IPS DF 19.7 (cell line): ENCODE results near the gene RAB3IP.

Experiments
- DNase-seq: peaks from one replicate; pipeline ENCODE4 v3.0.0-alpha.2; 2013; ENCODE audit warnings: low read depth, low spot score

RAB3IP gene, protein sequence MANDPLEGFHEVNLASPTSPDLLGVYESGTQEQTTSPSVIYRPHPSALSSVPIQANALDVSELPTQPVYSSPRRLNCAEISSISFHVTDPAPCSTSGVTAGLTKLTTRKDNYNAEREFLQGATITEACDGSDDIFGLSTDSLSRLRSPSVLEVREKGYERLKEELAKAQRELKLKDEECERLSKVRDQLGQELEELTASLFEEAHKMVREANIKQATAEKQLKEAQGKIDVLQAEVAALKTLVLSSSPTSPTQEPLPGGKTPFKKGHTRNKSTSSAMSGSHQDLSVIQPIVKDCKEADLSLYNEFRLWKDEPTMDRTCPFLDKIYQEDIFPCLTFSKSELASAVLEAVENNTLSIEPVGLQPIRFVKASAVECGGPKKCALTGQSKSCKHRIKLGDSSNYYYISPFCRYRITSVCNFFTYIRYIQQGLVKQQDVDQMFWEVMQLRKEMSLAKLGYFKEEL

DNA sequence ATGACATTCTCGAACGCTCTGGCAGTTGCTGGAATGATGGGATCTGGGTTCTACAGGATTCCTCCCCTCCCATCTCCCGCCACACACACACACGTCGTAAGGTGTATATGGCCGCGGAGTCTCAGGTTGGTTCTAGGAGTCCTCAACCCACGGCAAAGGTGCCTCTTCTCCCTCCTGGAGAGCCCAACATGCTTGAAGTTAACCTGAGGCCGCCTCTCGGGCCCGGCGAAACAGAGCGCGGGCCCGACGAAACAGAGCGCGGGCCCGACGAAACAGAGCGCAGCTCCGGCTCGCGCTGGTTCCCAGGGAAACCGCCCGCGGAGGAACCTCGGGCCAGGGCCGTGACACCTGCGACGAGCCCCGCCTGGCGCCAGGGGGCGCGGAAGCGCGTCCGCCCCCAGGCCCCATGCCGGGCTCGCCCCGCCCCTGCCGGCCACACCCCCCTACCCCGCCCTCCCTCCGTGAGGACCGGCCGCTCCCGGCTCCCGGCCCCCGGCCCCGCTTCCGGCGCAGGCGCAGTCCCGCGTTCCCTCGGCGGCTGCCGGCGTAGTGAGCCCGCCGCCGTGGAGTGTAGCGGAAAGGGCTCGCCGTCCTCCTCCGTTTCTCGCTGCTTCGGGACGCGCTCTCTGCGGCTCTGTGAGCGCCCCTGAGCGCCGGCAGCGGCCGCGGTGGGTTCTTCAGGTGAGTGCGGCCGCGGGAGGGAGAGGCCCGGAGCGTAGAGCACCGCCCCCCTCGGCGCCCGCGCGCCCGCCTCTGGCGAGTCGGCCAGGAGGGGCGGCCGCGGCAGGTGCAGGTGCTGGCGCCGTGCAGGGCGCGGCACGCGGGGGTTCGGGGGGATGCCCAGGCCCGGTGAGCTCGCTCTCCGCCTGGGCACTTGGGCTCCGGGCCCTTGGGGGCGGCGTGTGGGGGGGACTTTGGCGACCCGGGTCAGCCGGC, at the start of gene RAB3IP:
TSS of gene RAB3IP (plus strand) at position 510 of the 936 bp plus-strand sequence. CDS start 16,549 bp downstream, outside the sequence.
- no peak for DNase-seq

DNA sequence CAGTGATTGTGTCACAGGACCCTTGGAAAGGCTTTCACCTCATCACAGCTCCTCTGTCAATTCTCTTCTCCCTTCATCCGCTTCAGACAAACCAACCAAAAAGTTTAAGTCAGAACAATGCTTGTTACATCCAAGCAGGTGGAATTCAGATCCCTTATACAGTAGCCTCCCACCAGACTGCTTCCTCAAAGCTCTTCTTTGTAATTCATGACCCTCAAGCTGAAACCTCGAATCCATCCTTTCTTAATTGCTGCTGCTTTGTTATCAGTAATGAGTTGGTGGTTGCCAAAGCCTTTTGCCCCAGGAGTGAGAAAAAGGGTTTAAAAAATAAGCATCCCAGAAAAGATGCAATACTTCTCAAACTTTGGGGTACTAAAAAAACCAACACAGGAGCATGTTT, 49.0 kb upstream of the RAB3IP start:
- DNase-seq: no peak

DNA sequence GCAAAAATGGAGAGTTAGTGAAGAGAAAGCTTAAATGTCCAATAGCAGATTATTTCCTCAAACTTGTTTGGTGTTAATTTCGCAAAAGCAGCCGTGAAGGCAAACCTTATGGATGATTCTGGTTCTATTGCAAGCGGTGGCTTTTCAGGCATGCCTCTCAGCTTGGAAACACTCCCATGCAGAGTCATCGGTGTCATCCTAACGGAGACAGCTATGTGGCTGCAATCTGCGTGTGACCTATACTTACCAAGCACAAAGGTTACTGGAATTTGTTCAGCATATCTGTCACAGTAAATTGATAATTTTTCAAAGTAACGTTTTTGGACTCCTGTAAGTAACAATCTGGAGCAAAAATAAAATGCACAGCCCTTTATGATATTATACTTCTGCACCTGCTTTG, 44.5 kb upstream of the RAB3IP start:
- no peak for DNase-seq

DNA sequence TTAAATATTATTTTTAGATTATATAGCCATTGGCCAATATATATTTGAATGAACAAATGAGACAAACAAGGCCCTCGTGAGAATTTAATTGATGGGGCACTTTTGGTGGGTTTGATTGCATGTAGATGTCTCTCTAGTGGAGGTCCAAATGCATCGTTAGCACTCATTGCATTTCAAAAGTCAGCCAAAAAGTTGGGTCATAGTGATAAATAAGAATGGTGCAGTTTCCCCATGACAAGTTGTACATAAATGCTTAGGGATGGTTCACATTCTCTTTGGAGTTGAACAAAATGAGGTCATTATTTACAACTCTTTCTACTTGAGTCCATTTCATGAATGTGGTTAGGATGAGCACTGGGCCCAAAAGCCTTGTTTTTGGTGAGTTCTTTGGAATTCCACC, 40.6 kb upstream of the RAB3IP start:
- DNase-seq: no peak

DNA sequence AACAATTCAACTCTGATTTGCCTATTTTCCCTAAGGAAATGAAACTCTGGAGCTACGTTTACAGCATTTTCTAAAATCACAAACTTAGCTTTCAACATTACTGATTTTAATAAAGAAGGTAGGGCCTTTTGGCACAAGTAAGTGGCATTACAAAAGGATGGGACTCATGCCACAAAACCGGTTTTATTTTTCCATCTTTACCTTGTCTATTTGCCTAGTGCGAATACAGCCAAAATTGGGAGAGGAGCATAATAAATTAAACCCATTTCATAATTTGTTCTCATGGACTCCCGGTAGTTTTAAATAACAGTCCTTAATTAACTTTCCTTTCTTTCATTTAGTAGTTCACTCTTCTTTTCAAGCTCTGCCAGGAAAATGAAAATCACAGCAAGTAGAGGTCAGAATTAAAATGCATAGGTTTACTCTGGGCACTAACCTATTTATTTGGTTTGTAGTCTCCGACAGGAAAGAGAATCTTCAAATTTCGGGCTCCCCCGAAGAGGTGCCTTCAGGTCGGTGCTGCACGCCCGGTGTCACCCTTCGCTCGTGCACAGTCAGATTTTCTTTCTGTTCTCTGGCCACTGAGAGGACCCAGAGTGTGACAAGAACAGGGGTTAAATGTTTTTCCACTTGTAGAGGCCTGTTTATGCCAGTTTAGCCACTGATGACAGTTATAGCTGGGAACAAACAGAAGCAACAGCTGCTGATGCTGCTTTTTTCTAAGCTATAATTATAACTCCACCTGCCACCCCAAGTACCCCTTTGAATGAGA, 39.7 kb upstream of the RAB3IP start, which contains the start of gene BEST3:
TSS of gene BEST3 (minus strand) at position 535 of the 772 bp plus-strand sequence. CDS start 1,505 bp downstream, outside the sequence.
- no peak for DNase-seq

DNA sequence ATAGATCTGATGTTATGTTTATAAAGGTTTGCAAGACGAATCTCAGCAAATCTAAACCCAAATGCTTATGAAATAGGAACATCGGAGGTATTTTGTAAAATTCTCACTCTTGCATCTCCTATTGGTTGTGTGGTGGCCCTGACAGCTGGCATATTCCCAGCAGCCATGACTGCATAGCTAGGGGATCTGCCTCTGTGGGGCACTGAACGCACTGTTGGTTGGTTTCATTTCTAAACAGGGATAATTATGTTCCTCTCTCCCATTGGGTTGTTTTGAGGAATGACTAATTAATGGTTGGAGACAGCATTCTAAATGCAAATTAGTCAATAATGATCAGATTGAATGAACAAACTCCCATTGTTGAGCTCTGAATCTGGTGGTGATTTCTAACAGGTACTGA, 36.8 kb upstream of the RAB3IP start:
- no peak for DNase-seq

DNA sequence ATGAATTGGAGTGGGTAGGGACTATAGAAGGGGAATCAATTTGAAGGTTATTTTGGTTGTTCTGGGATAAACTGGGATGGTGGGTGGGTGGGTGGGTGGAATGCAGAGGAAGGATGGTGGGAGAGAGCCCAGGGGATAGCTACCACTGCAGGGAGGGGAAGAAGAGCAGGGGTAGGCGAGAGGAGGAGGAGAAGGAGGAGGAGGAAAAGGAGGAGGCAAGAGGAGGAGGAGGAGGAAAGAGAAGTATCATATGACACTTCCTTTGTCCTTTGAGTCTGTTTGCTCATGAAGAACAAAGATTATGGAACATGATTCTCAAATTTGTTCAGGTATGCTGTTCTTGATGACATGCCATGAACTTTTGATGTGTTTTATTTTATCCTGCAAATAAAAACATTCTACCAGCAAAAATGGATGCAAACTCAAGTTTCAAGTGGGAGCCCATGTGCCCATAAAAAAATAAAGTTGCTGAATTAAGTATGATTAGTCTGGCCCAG, 35.5 kb upstream of the RAB3IP start:
- no peak for DNase-seq

DNA sequence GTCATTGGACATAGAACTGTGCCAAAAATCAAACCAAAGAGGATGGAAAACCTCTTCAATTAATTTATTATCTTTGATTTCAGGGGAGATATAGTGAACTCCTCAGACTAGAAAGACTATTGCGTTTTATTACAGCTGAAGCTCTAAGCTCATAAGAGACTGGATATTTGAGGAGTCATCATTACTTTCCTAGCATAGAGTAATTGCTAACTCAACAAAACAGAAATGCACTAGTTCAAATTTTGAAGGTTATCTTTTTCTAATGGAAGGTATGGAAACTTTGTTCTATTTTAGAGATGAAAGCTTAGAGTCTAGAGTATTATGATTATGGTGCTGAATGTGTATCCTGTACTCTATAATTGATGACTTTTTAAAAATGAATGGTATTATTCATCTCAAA, 34.3 kb upstream of the RAB3IP start:
- no peak for DNase-seq

DNA sequence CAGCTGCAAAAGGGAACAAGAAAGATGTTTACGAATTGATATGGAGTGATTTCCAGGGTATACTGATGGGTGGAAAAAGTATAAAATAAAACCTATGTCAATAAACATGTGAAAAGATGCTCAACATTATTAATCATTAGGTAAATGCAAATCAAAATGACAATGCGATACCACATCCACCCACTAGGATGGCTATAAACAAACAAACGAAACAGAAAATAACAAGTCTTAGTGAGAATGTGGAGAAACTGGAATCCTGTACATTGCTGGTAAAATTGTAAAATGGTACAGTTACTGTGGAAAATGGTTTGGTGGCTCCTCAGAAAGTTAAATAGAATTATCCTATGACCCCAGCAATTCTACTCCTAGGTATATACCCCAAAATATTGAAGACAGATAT, 30.0 kb upstream of the RAB3IP start:
- DNase-seq: no peak

DNA sequence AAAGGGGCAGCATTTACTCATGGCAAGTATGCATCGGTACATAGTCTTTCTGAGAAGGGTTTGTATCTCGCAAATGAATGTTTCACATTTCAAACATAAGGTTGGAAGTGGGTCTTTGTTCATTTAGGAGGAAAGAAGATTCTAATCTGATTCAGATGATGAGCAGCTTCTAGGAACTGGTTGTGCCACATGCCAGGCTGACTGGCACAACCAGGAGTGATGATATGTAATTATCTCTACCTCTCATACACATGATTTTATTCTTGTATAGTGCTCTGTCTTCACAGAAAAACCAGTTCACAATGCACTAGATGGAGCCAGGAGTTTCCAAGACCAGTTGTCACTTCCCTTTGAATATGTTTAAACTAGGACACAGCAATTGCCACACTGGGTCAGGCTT, 25.8 kb upstream of the RAB3IP start:
- DNase-seq: no peak

DNA sequence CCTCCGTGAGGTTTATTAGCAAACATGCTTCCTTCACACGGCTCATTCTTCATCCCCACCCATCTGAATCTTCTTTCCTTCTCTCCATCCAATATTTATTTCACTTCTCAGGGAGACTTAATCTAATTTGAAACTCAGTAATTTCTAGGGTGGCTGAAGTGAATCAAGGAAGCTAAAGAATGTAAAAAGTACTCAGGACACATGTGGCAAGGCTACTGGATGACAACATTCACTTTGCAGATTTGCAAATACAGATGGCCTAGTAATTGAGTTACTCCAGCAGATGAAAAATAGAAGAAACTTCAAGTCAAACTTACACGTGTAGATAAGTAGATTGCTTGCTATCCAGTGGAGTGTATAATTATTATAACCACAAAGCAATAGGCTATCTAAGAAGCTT, 24.1 kb upstream of the RAB3IP start:
- DNase-seq: no peak

DNA sequence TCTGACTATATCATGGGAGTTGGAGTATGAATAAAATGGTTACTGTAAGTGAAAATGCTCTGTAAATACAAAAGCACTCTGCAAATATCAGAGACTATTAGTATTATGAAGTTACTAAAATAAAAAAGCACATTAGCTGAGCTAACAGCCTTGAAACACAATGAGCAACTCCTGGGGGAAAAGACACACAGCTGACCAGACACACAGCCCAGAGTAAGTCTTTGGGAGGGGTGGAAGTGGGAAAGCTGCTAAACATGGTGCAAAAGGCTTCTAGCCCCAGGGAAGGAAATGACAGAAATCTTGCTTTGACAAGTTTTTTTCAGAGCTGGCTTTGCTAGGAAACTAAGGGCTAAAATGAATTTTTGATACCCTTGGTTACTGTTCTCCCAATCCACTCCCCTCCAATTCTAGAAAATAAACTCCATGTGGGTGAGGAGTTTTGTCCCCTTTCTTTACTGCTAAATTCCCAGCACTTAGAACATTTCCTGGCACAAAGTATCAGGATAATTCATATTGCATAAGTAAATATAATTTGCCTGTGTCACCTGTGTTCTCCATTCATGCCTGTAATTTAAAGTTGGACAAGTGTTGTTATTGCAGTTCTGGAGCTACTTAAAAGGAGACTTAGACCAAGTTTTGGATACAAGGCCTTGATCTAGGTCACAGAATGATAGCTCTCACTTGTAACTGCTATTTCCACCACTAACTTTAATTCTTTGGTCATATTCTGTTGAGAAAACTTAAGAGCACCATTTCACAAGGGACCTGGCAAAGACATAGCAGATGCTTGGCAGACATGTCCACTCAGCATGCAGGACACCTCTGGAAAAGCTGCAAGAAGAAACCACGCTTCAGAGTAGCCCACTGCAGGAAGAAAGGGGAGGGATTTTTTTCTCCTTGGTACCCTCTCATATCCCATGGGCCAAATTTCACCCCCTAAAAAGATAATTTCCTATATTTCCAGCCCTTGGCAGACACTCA, 19.0 kb upstream of the RAB3IP start:
- DNase-seq: no peak

DNA sequence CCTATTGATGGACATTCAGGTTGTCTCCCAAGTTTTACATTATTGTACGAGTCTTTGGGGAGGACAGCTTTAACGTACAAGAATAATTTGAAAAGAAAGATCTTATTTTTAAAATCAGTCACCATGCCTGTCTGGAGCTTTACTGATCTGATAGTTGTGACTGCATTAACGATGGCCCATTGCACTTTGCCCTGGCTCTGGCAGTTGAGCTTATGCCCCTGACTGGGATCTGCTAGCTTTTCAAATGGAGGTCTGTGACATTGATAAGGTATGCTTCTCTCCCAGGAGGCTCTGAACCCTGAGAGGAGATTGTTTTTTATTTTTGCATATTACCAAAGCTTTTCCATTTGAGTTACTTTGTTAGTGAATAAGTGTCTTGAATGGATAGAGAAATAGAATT, 17.9 kb upstream of the RAB3IP start:
- no peak for DNase-seq

DNA sequence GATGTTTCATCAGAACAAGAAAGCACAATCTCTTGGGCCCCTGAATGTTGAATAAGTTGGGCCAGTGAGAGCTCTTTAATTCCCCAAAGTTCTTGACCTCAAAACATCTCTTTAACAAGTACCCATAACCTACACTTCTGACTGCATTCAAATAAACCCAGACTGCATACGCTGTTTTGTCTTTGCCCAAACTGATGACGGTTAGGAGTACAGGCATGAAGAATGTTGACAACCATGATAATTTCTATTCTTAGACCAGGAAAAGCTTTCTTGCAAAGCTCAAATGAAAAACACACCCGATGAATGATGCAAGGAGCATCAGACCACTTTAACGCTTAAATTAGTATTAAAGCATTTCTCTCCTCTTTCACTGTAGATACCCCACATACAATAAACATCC, 11.7 kb upstream of the RAB3IP start:
- DNase-seq: no peak

DNA sequence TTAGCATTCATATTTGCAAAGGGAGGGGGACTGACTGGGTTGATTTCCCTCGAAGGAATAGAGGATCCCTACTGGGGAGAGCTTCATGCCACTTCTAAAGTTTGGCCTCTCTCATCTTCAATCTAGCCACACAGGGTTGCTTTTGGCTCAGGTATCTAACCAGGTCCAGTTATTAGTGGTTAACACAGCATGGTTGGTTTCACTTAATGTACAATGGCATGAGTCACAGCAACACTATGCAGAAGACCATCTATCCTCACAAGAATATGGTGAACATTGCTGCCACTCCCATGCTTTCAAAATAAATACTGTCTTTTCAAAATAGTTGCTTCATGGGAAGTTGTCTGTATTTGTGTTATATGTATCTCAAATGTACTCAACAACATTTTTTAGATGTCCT, 6.6 kb upstream of the RAB3IP start:
- DNase-seq: no peak

DNA sequence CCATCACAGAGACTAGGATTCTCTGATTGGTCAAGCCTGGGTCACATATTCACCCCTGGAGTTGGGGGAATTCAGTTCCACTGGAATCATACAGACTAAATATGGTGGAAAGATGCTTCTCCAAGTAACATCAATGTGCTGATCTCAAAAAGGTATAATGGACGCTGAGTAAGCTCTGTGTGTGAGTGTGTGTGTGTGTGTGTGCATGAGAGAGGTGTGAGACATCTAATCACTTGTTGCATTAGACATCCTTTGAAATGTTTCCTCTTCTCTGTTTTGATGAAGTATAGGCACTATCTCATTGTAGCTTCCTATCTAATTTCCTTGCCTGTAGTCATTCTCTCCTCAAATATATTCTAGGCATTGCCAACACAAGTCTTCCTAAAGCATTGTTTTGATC, 5.0 kb upstream of the RAB3IP start:
- DNase-seq: no peak

DNA sequence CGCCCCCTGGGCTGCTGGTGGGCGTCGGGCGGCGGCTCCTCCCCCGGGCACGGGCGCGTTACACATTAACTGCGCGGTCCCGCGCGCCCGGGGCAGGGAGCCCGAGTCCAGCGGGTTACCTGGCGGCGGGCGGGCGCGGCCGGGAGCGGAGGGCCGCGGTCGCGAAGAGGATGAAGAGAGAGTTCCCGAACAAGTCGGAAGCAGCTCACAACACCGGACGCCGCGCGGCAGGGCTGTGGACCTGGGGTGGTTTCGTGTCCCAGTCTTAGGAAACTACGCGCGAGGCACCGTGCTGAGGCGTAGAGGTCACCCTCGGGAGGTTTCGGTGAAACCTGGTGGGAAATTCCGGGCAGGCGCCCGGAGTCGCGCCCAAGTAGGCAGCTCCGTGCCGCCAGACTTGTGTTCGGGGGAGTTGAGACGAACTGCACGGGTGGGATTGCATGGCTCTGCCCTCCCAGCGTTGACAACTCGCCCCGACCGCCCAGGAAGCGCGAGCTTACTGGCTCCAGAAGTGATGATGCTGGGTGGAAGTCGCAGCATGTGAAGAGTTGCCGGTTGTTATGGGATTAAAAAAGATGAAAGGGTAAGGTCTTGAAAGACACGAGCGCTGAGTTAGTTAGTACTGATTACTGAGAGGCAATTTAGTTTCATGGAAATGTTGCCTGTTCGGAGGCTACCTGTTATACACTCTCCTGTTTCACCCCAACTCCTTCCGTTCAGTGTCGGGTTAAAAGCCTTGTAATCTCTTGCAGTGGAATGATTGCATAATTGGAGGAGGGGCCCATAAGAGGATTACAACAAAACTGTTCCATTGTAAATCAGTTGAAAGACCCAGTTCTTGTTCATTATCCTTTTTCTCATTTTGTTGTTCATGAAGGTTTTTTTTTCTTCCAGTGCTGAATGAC, 879 bp downstream of the RAB3IP start:
- no peak for DNase-seq

DNA sequence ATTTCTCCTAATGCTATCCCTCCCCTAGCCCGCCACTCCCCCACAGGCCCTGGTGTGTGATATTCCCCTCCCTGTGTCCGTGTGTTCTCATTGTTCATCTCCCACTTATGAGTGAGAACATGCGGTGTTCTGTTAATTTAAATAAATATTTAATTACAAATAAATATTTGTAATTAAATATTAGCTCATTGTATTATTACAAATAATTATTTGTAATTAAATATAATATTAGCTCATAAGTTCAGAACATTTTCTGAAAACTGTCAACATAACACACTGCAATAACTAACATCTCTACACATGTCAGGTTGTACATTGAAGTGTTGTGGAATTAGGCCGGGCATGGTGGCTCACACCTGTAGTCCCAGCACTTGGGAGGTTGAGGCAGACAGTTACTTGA, 5.4 kb downstream of the RAB3IP start:
- no peak for DNase-seq

DNA sequence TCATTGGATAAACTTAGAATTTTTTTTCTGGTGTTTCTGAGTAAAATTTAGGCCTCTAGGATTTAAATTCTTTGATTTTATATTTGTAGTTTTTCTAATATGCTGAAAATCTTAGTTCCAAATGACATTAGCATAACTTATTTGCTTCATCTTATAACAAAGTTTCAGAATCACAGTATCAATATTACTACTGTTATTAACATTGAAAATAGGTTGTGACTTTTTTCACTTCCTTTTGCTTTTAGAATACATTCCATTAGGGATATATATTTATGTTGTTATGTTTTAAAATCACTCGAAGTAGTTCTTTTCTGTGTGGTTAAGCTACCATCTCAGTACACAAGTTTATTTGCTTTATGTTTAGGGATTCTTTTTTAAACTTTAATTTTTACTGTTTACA, 12.8 kb downstream of the RAB3IP start:
- no peak for DNase-seq
